ACC112 (cell line): ENCODE results near the gene AAMP.

ENCODE experiments used
- H2AFZ ChIP-seq: fragments of 200-600 bp; sonication (generic); one replicate; pipeline ENCODE4 v1.6.0; 2017; ENCODE audit warnings: antibody characterized with exemption, low read length; ENCODE audit not compliant: unreplicated experiment
- H3K27ac ChIP-seq: fragments of 200-600 bp; sonication (generic); 2 replicates; pipeline ENCODE4 v1.5.1; 2014; ENCODE audit warnings: low read depth, mild to moderate bottlenecking, antibody characterized with exemption, low read length, moderate library complexity
- H3K27me3 ChIP-seq: fragments of 200-600 bp; sonication (generic); 2 replicates; pipeline ENCODE4 v1.6.1; 2014; ENCODE audit warnings: mild to moderate bottlenecking, antibody characterized with exemption, low read length, moderate library complexity, mixed read lengths; ENCODE audit not compliant: insufficient read depth
- H3K36me3 ChIP-seq: fragments of 200-600 bp; sonication (generic); 2 replicates; pipeline ENCODE4 v1.6.1; 2016; ENCODE audit warnings: mild to moderate bottlenecking, antibody characterized with exemption, low read length, moderate library complexity, mixed read lengths; ENCODE audit not compliant: insufficient read depth
- H3K4me1 ChIP-seq: fragments of 200-600 bp; sonication (generic); one replicate; pipeline ENCODE4 v1.6.1; 2016; ENCODE audit warnings: low read length, mixed read lengths; ENCODE audit not compliant: insufficient read depth, unreplicated experiment, control insufficient read depth
- H3K4me3 ChIP-seq: fragments of 200-600 bp; sonication (generic); 2 replicates; pipeline ENCODE4 v1.5.1; 2014; ENCODE audit warnings: mild to moderate bottlenecking, low read depth, low read length
- H3K79me2 ChIP-seq: fragments of 200-600 bp; sonication (generic); one replicate; pipeline ENCODE4 v1.6.0; 2016; ENCODE audit warnings: low read length; ENCODE audit not compliant: control insufficient read depth, unreplicated experiment, insufficient read depth

AAMP gene

GRCh38 chr2:218307415-218308090 is 37.6 kb upstream of the AAMP start:
- Histone ChIP-seq H3K4me1 (no peaks in the 10 kb centered on the region), H3K79me2 (no peaks in the 10 kb centered on the region), H3K27me3 (no peaks in the 10 kb centered on the region), H3K27ac (no peak overlapping the region), H3K4me3 (no peak overlapping the region), H2AFZ (no peak overlapping the region), H3K36me3 (no peaks in the 10 kb centered on the region)

GRCh38 chr2:218306184-218306920 is 36.4 kb upstream of the AAMP start:
- no peaks in the 10 kb centered on the region for H3K36me3 ChIP-seq
- no peaks in the 10 kb centered on the region for H3K27me3 ChIP-seq
- no peaks in the 10 kb centered on the region for H3K79me2 ChIP-seq
- H3K27ac ChIP-seq: no peak overlapping the region
- no peak overlapping the region for H3K4me3 ChIP-seq
- H3K4me1 ChIP-seq: no peaks in the 10 kb centered on the region
- H2AFZ ChIP-seq: no peak overlapping the region

GRCh38 chr2:218305383-218305782 is 35.4 kb upstream of the AAMP start:
- Histone ChIP-seq H3K27me3 (no peaks in the 10 kb centered on the region), H3K79me2 (no peaks in the 10 kb centered on the region)

GRCh38 chr2:218301176-218301819 is 31.4 kb upstream of the AAMP start:
- Histone ChIP-seq H3K79me2 (no peaks in the 10 kb centered on the region), H2AFZ (no peak overlapping the region), H3K36me3 (no peaks in the 10 kb centered on the region), H3K27me3 (no peaks in the 10 kb centered on the region), H3K4me1 (no peaks in the 10 kb centered on the region), H3K27ac (no peak overlapping the region), H3K4me3 (no peak overlapping the region)

More at GRCh38 chr2:218305383-218305782, 35.4 kb upstream of the AAMP start:
- Histone ChIP-seq H2AFZ (no peak overlapping the region), H3K27ac (no peak overlapping the region), H3K36me3 (no peaks in the 10 kb centered on the region), H3K4me3 (no peak overlapping the region), H3K4me1 (no peaks in the 10 kb centered on the region)

- no peaks in the 10 kb centered on the region for H3K4me1 ChIP-seq
- no peak overlapping the region for H2AFZ ChIP-seq
Measured at GRCh38 chr2:218300141-218300540, 30.2 kb upstream of the AAMP start.

GRCh38 chr2:218298314-218298875 is 28.5 kb upstream of the AAMP start:
- Histone ChIP-seq H2AFZ (no peak overlapping the region), H3K4me1 (no peaks in the 10 kb centered on the region), H3K36me3 (no peaks in the 10 kb centered on the region), H3K27ac (no peak overlapping the region), H3K27me3 (no peaks in the 10 kb centered on the region), H3K79me2 (no peaks in the 10 kb centered on the region), H3K4me3 (no peak overlapping the region)

More at GRCh38 chr2:218300141-218300540, 30.2 kb upstream of the AAMP start:
- Histone ChIP-seq H3K36me3 (no peaks in the 10 kb centered on the region), H3K27ac (no peak overlapping the region), H3K4me3 (no peak overlapping the region), H3K27me3 (no peaks in the 10 kb centered on the region), H3K79me2 (no peaks in the 10 kb centered on the region)

- H3K4me3 ChIP-seq: no peak overlapping the region
- H2AFZ ChIP-seq: no peak overlapping the region
- peaks cover 6% of the 10 kb centered on the region for H3K4me1 ChIP-seq
- H3K79me2 ChIP-seq: peaks cover 5% of the 10 kb centered on the region
- no peaks in the 10 kb centered on the region for H3K27me3 ChIP-seq
- no peak overlapping the region for H3K27ac ChIP-seq
- no peaks in the 10 kb centered on the region for H3K36me3 ChIP-seq
Measured at GRCh38 chr2:218296847-218297246, 26.9 kb upstream of the AAMP start.

GRCh38 chr2:218296200-218296599 is 26.3 kb upstream of the AAMP start:
- H2AFZ ChIP-seq: no peak overlapping the region
- peaks cover 11% of the 10 kb centered on the region for H3K79me2 ChIP-seq
- H3K27me3 ChIP-seq: no peaks in the 10 kb centered on the region
- no peaks in the 10 kb centered on the region for H3K36me3 ChIP-seq
- H3K4me3 ChIP-seq: no peak overlapping the region
- no peak overlapping the region for H3K27ac ChIP-seq
- H3K4me1 ChIP-seq: peaks cover 10% of the 10 kb centered on the region

- no peak overlapping the region for H3K27ac ChIP-seq
- no peak overlapping the region for H2AFZ ChIP-seq
- peaks cover 22% of the 10 kb centered on the region for H3K4me1 ChIP-seq
- no peak overlapping the region for H3K4me3 ChIP-seq
- H3K36me3 ChIP-seq: no peaks in the 10 kb centered on the region
- H3K27me3 ChIP-seq: no peaks in the 10 kb centered on the region
- peaks cover 23% of the 10 kb centered on the region for H3K79me2 ChIP-seq
Measured at GRCh38 chr2:218295029-218295428, 25.1 kb upstream of the AAMP start.

GRCh38 chr2:218294430-218295022 is 24.6 kb upstream of the AAMP start:
- H3K27ac ChIP-seq: no peak overlapping the region
- H3K27me3 ChIP-seq: no peaks in the 10 kb centered on the region
- H3K4me3 ChIP-seq: no peak overlapping the region
- no peaks in the 10 kb centered on the region for H3K36me3 ChIP-seq
- peaks cover 28% of the 10 kb centered on the region for H3K79me2 ChIP-seq
- peaks cover 26% of the 10 kb centered on the region for H3K4me1 ChIP-seq
- no peak overlapping the region for H2AFZ ChIP-seq
